Inflammatory macrophage treated with lipopolysaccharide for 1 hour (primary cell): ENCODE results near the gene GRK5.

Experiments used
- DNase-seq, 2 donors: peaks; one replicate each; pipeline ENCODE4 v3.0.0-alpha.2; 2020 to 2022

The GRK5 gene

GRCh38 chr10:119495021-119495505 lies 287.7 kb downstream of the GRK5 start:
- DNase-seq, result no peak

- no peak for DNase-seq
Measured at GRCh38 chr10:119495545-119495944, 288.2 kb downstream of the GRK5 start.

- no peak for DNase-seq
Measured at GRCh38 chr10:119496273-119496672, 288.9 kb downstream of the GRK5 start.

- no peak for DNase-seq
Measured at GRCh38 chr10:119497243-119497642, 289.9 kb downstream of the GRK5 start.

GRCh38 chr10:119498889-119499676 lies 291.7 kb downstream of the GRK5 start:
- no peak for DNase-seq

- DNase-seq, result no peak
Measured at GRCh38 chr10:119499677-119500002, 292.3 kb downstream of the GRK5 start.

GRCh38 chr10:119500123-119500795 lies 292.9 kb downstream of the GRK5 start:
- DNase-seq, result no peak

GRCh38 chr10:119500821-119501220 lies 293.4 kb downstream of the GRK5 start:
- DNase-seq, result no peak

GRCh38 chr10:119501690-119502089 lies 294.3 kb downstream of the GRK5 start:
- no peak for DNase-seq

- no peak for DNase-seq
Measured at GRCh38 chr10:119502209-119502608, 294.8 kb downstream of the GRK5 start.

GRCh38 chr10:119502618-119503155 lies 295.3 kb downstream of the GRK5 start:
- DNase-seq, result no peak

- no peak for DNase-seq
Measured at GRCh38 chr10:119503821-119504220, 296.4 kb downstream of the GRK5 start.

GRCh38 chr10:119504651-119505050 lies 297.3 kb downstream of the GRK5 start:
- DNase-seq, result no peak

GRCh38 chr10:119505131-119505551 lies 297.8 kb downstream of the GRK5 start:
- DNase-seq, result no peak
